H1 (cell line): ENCODE data around the gene AGPAT3. TPM values are rescaled to one million over a fixed set of nuclear protein-coding genes. Genes with fewer than 3 reads are reported as not detected.

Source experiments
- CBX8 ChIP-seq: fragments of 300-800, 300-1000 bp; sonication (generic); IDR thresholded peaks from 2 replicates; pipeline ENCODE4 v1.7.1; 2016; ENCODE audit warnings: low read depth, low read length, borderline replicate concordance
- CHD1 ChIP-seq: IDR thresholded peaks from 2 replicates; pipeline ENCODE4 v1.6.1; 2012; ENCODE audit warnings: low read depth, low read length, improper control_type of control experiment
- CREB1 ChIP-seq: IDR thresholded peaks from 2 replicates; pipeline ENCODE4 v1.6.1; 2012; ENCODE audit warnings: inconsistent platforms
- KDM1A ChIP-seq: fragments of 200-600, 300-600 bp; sonication (generic); IDR thresholded peaks from 2 replicates; pipeline ENCODE4 v1.7.1; 2016; ENCODE audit warnings: mild to moderate bottlenecking, low read length, borderline replicate concordance
- POLR2AphosphoS5 ChIP-seq: IDR thresholded peaks from 2 replicates; pipeline ENCODE4 v1.6.1; 2011; ENCODE audit warnings: low read depth, low read length
- polyA plus RNA-seq, 7 experiments: library from polyadenylated mRNA; depleted of rRNA in 3 of 7; stranded (reverse) in 5 of 7; unstranded in 2 of 7; fragments of >200 nt in 5 of 7; fragments of 200-250 nt in 2 of 7; gene quantifications; 1 replicate in 5 of 7; 2 replicates in 1 of 7; 4 replicates in 1 of 7; pipeline versions ENCODE4 v1.2.1 to v1.2.3, GENCODE V29; 2011 to 2013; ENCODE audit warnings: missing spikeins in 2 of 7, mixed read lengths in 2 of 7
- total RNA-seq: library from RNA; stranded (reverse); fragmentation: NEBNext Ultra II Directional; extraction: Animal tissue kit (Norgen Biotek cat#: 25700); gene quantifications from 2 replicates; pipeline ENCODE4 v1.2.1, GENCODE V29; 2021
- TF ChIP-seq, protein P1 (sequence below): IDR thresholded peaks from 2 replicates; pipeline ENCODE4 v1.6.1; 2012; ENCODE audit warnings: inconsistent platforms
- TF ChIP-seq, protein P2 (sequence below): IDR thresholded peaks from 2 replicates; pipeline ENCODE4 v1.6.1; 2012; ENCODE audit warnings: inconsistent platforms
- TF ChIP-seq, protein P3 (sequence below), 3 experiments: IDR thresholded peaks; 1 replicate in 2 of 3; 2 replicates in 1 of 3; pipeline versions ENCODE4 v1.5.1 to v1.6.1; 2011; ENCODE audit warnings: low read length in 3 of 3, mild to moderate bottlenecking in 3 of 3, inconsistent platforms in 2 of 3, low read depth in 1 of 3, moderate library complexity in 1 of 3; ENCODE audit not compliant: insufficient read depth in 1 of 3; ENCODE audit errors: control extremely low read depth in 1 of 3

AGPAT3 gene
- total and polyA plus RNA-seq, 2 of the 8 experiments (the other 6 are each of a cell fraction or from before 2014, with no cell fraction given): 5.8 to 7.3 TPM

DNA sequence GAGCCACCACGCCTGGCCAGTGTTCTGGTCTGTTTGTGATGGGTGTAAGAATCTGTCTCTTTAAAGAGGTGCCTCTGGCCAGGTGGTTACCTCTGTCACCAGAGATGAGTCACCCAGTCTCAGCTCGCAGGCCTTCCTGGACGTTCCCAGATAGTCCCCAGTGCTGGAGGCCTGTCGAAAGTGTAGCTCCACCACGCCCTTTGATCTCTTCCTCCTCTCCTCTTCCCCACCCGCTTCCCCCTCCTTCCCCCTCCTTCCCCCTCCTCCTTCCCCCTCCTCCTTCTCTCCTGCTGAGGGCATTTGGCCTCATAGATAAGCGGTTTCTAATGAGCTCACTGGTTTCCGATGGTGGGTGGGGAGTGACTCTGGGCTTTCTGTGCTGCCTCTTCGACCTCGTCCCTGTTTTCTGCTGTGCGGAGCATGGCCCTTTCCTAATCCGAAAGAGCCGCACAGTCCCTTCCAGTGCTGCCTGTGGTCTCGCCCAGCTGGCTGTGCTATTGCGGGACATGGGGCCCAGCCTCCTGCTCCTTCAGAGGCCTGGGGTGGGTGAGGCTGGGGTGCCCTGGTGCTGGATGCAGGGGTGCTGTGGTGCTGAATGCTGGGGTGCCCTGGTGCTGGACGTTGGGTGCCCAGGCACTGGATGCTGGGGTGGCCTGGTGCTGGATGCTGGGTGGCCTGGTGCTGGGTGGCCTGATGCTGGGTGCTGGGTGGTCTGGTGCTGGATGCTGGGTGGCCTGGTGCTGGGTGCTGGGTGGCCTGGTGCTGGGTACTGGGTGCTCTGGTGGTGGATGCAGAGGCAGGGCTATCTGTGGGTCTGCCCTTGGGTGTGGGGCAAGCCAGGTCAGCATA lies 19.2 kb downstream of the AGPAT3 start (continued):
- TF ChIP-seq CREB1 (no peak), POLR2AphosphoS5 (no peak), CBX8 (no peak), KDM1A (no peak), CHD1 (no peak)
- TF ChIP-seq, protein P1, sequence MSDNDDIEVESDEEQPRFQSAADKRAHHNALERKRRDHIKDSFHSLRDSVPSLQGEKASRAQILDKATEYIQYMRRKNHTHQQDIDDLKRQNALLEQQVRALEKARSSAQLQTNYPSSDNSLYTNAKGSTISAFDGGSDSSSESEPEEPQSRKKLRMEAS: no peak
- TF ChIP-seq, protein P2, sequence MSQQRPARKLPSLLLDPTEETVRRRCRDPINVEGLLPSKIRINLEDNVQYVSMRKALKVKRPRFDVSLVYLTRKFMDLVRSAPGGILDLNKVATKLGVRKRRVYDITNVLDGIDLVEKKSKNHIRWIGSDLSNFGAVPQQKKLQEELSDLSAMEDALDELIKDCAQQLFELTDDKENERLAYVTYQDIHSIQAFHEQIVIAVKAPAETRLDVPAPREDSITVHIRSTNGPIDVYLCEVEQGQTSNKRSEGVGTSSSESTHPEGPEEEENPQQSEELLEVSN: no peak
- TF ChIP-seq, protein P3, sequence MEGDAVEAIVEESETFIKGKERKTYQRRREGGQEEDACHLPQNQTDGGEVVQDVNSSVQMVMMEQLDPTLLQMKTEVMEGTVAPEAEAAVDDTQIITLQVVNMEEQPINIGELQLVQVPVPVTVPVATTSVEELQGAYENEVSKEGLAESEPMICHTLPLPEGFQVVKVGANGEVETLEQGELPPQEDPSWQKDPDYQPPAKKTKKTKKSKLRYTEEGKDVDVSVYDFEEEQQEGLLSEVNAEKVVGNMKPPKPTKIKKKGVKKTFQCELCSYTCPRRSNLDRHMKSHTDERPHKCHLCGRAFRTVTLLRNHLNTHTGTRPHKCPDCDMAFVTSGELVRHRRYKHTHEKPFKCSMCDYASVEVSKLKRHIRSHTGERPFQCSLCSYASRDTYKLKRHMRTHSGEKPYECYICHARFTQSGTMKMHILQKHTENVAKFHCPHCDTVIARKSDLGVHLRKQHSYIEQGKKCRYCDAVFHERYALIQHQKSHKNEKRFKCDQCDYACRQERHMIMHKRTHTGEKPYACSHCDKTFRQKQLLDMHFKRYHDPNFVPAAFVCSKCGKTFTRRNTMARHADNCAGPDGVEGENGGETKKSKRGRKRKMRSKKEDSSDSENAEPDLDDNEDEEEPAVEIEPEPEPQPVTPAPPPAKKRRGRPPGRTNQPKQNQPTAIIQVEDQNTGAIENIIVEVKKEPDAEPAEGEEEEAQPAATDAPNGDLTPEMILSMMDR (IDR thresholded peaks at IDR 0.05; ENCODE audit: control extremely low read depth in 1 of 3, insufficient read depth in 1 of 3, low read depth in 1 of 3, low read length in 3 of 3): no peak
- TF ChIP-seq, all 59 proteins: peak for 0
